GM12878 (cell line): ENCODE data around the gene PRRC1. TPM values are rescaled to one million over a fixed set of nuclear protein-coding genes. Genes with fewer than 3 reads are reported as not detected.

Experiments
- ATAC-seq: fragments of 200-7000 bp; cut with Tn5 transposase; 3 replicates; pipeline ENCODE4 v1.9.1; 2020; ENCODE audit warnings: mild to moderate bottlenecking, moderate library complexity
- BruUV-seq: library from RNA; stranded (reverse); fragments of 400-500 nt; replicated peaks from 2 replicates; lab custom pipeline; 2021; lab: Mats Ljungman, UMichigan
- CTCF ChIA-PET: fragments of 300-600 bp; sonication (Branson Sonifier 250); formaldehyde crosslinking; extraction: SDS; loops from one replicate; lab custom pipeline; 2021; ENCODE audit warnings: inconsistent platforms; lab: Yijun Ruan, JAX
- POLR2A ChIA-PET: fragments of 350-600 bp; formaldehyde crosslinking; extraction: SDS; loops from one replicate; lab custom pipeline; 2021; ENCODE audit warnings: inconsistent platforms; lab: Charles Lee
- RAD21 ChIA-PET: fragments of 300-600 bp; sonication (Branson Sonifier 250); formaldehyde crosslinking; loops from one replicate; lab custom pipeline; 2023; ENCODE audit warnings: antibody characterized with exemption; ENCODE audit not compliant: unreplicated experiment; lab: Charles Lee
- SMC1A ChIA-PET: fragments of 300-600 bp; sonication (Branson Sonifier 250); formaldehyde crosslinking; loops from one replicate; lab custom pipeline; 2023; ENCODE audit not compliant: unreplicated experiment, uncharacterized antibody; lab: Charles Lee
- DNase-seq: peaks from one replicate; pipeline ENCODE4 v3.0.0-alpha.2; 2011; ENCODE audit warnings: low read depth, low spot score
- FAIRE-seq: peaks from 3 replicates; lab custom pipeline; 2011; peaks lifted over from hg19 to GRCh38; lab: Jason Lieb, UNC
- H2AFZ ChIP-seq: 2 replicates; pipeline ENCODE4 v1.6.0; 2011; ENCODE audit warnings: low read depth, low read length, control low read depth; ENCODE audit not compliant: control insufficient read depth
- H3K27ac ChIP-seq: 2 replicates; pipeline ENCODE4 v1.5.1; 2011; ENCODE audit warnings: control low read depth; ENCODE audit not compliant: control insufficient read depth, insufficient read depth
- H3K27me3 ChIP-seq, 2 experiments: replicated peaks in 1 of 2; 2 replicates each; pipeline versions ENCODE4 v1.6.0 to v1.6.1; 2011; ENCODE audit warnings: low read length in 1 of 2; ENCODE audit not compliant: control insufficient read depth in 2 of 2, insufficient read depth in 2 of 2
- H3K36me3 ChIP-seq, 2 experiments: 2 replicates each; pipeline ENCODE4 v1.5.1; 2011; ENCODE audit warnings: low read length in 1 of 2; ENCODE audit not compliant: control insufficient read depth in 2 of 2, insufficient read depth in 2 of 2
- H3K4me1 ChIP-seq: 2 replicates; pipeline ENCODE4 v1.6.1; 2011; ENCODE audit warnings: mild to moderate bottlenecking, low read length, moderate library complexity, mixed read lengths; ENCODE audit not compliant: control insufficient read depth, insufficient read depth
- H3K4me2 ChIP-seq: 2 replicates; pipeline ENCODE4 v1.6.0; 2011; ENCODE audit warnings: control low read depth; ENCODE audit not compliant: control insufficient read depth, insufficient read depth
- H3K4me3 ChIP-seq: fragments of 200-600 bp; sonication (generic); 2 replicates; pipeline ENCODE4 v1.5.1; 2016
- H3K79me2 ChIP-seq: 2 replicates; pipeline ENCODE4 v1.6.0; 2011; ENCODE audit warnings: low read length; ENCODE audit not compliant: control insufficient read depth, insufficient read depth
- H3K9ac ChIP-seq: 2 replicates; pipeline ENCODE4 v1.8.0; 2011; ENCODE audit warnings: low read length, control low read depth, mixed read lengths; ENCODE audit not compliant: control insufficient read depth, insufficient read depth
- H3K9me3 ChIP-seq: replicated peaks from 3 replicates; pipeline ENCODE4 v1.5.1; 2011; ENCODE audit warnings: mild to moderate bottlenecking, low read length; ENCODE audit not compliant: control insufficient read depth, insufficient read depth
- H4K20me1 ChIP-seq: 2 replicates; pipeline ENCODE4 v1.6.0; 2011; ENCODE audit not compliant: control insufficient read depth, insufficient read depth
- BCL11A ChIP-seq: IDR thresholded peaks from 2 replicates; pipeline ENCODE4 v1.6.1; 2011; ENCODE audit warnings: low read depth, low read length
- CBX3 ChIP-seq: fragments of 200-600 bp; sonication (generic); IDR thresholded peaks from 2 replicates; pipeline ENCODE4 v1.6.1; 2016; ENCODE audit warnings: low read depth, borderline replicate concordance
- ETV6 ChIP-seq, 2 experiments: fragments of 450-650 bp in 1 of 2; IDR thresholded peaks in 1 of 2; conservative IDR thresholded peaks in 1 of 2; 2 replicates each; pipeline ENCODE4 v1.6.1; 2014; ENCODE audit warnings: antibody characterized with exemption in 1 of 2, borderline replicate concordance in 1 of 2, low read depth in 1 of 2, mild to moderate bottlenecking in 1 of 2, moderate library complexity in 1 of 2
- EZH2 ChIP-seq: IDR thresholded peaks from 2 replicates; pipeline ENCODE4 v1.6.1; 2012; ENCODE audit warnings: low read depth, mild to moderate bottlenecking, control low read depth, inconsistent platforms, low read length, borderline replicate concordance; ENCODE audit not compliant: control insufficient read depth
- GABPA ChIP-seq: IDR thresholded peaks from 2 replicates; pipeline ENCODE4 v1.6.1; 2014; ENCODE audit warnings: antibody characterized with exemption, low read depth, mild to moderate bottlenecking, inconsistent platforms
- HDAC6 ChIP-seq: fragments of 200-600 bp; sonication (generic); IDR thresholded peaks from one replicate; pipeline ENCODE4 v1.8.0; 2017; ENCODE audit warnings: antibody characterized with exemption; ENCODE audit not compliant: unreplicated experiment
- MEF2A ChIP-seq: IDR thresholded peaks from 2 replicates; pipeline ENCODE4 v1.6.1; 2011; ENCODE audit warnings: low read depth, mild to moderate bottlenecking, low read length, moderate library complexity; ENCODE audit not compliant: insufficient read depth
- NFIC ChIP-seq: IDR thresholded peaks from 2 replicates; pipeline ENCODE4 v1.6.1; 2012; ENCODE audit warnings: low read depth, mild to moderate bottlenecking, inconsistent platforms, low read length, moderate library complexity
- NFYB ChIP-seq: IDR thresholded peaks from 2 replicates; pipeline ENCODE4 v1.6.1; 2011; ENCODE audit warnings: low read depth, mild to moderate bottlenecking, low read length, improper control_type of control experiment, moderate library complexity; ENCODE audit not compliant: insufficient read depth
- SIX5 ChIP-seq: IDR thresholded peaks from 2 replicates; pipeline ENCODE4 v1.6.1; 2011; ENCODE audit warnings: mild to moderate bottlenecking, low read depth, low read length, moderate library complexity; ENCODE audit not compliant: severe bottlenecking
- SMARCA5 ChIP-seq: fragments of 450-650 bp; IDR thresholded peaks from 2 replicates; pipeline ENCODE4 v1.6.1; 2017; ENCODE audit warnings: mild to moderate bottlenecking
- SPI1 ChIP-seq: IDR thresholded peaks from 2 replicates; pipeline ENCODE4 v1.6.1; 2011; ENCODE audit warnings: low read depth, mild to moderate bottlenecking, low read length, moderate library complexity, borderline replicate concordance; ENCODE audit not compliant: insufficient read depth
- TAF1 ChIP-seq: IDR thresholded peaks from 2 replicates; pipeline ENCODE4 v1.6.1; 2011; ENCODE audit warnings: mild to moderate bottlenecking, low read depth, low read length, borderline replicate concordance
- WGBS: methylation state at CpG from one replicate; pipeline ENCODE4 v1.1.6; 2016; ENCODE audit warnings: low lambda C conversion rate; ENCODE audit not compliant: insufficient replicate concordance, insufficient coverage; ENCODE audit errors: missing lambda C conversion rate; 5-methylcytosine and 5-hydroxymethylcytosine counted together
- in situ Hi-C: fragments of 300-500 bp; cut with MboI; formaldehyde crosslinking; loops from 9 replicates; pipeline ENCODE4 v1.14.3; 2018; ENCODE audit warnings: mixed read lengths
- intact Hi-C: fragments of 100-400 bp; cut with micrococcal nuclease; formaldehyde crosslinking; loops from one replicate; pipeline ENCODE4 v1.14.2; 2022; ENCODE audit not compliant: unreplicated experiment
- polyA plus RNA-seq, 11 experiments: library from polyadenylated mRNA; depleted of rRNA in 4 of 11; unstranded in 6 of 11; stranded (reverse) in 5 of 11; fragments of >200 nt; fragmentation: Nextera tagmentation in 4 of 11; fragmentation: Illumina TruSeq in 1 of 11; extraction: Ambion mirVana in 4 of 11; extraction: Trizol in 1 of 11; gene quantifications; 1 replicate in 1 of 11; 2 replicates in 10 of 11; pipeline versions ENCODE4 v1.2.1 to v1.2.3, GENCODE V29; 2011 to 2016; ENCODE audit warnings: inconsistent platforms in 2 of 11, missing spikeins in 2 of 11, low read depth in 1 of 11
- total RNA-seq, 4 experiments: library from RNA; depleted of rRNA in 3 of 4; stranded (reverse); fragments of >200 nt in 3 of 4; fragmentation: Illumina TruSeq in 1 of 4; extraction: Trizol in 1 of 4; gene quantifications; 2 replicates each; pipeline versions ENCODE4 v1.2.1 to v1.2.3, GENCODE V29; 2013 to 2021
- TF ChIP-seq, protein P1 (sequence below): fragments of 450-650 bp; IDR thresholded peaks from 2 replicates; pipeline ENCODE4 v1.6.1; 2017; ENCODE audit warnings: low read depth, mild to moderate bottlenecking, moderate library complexity
- TF ChIP-seq, protein P2 (sequence below): fragments of 450-650 bp; IDR thresholded peaks from 2 replicates; pipeline ENCODE4 v1.6.1; 2017; ENCODE audit warnings: mild to moderate bottlenecking, moderate library complexity
- TF ChIP-seq, protein P3 (sequence below): fragments of 450-650 bp; IDR thresholded peaks from 2 replicates; pipeline ENCODE4 v1.6.1; 2017; ENCODE audit warnings: borderline replicate concordance

Gene PRRC1
- total and polyA plus RNA-seq, 10 of the 15 experiments (the other 5 are each of a cell fraction or from before 2014, with no cell fraction given) = 19.0 to 54.5 (median 31.0) TPM

DNA sequence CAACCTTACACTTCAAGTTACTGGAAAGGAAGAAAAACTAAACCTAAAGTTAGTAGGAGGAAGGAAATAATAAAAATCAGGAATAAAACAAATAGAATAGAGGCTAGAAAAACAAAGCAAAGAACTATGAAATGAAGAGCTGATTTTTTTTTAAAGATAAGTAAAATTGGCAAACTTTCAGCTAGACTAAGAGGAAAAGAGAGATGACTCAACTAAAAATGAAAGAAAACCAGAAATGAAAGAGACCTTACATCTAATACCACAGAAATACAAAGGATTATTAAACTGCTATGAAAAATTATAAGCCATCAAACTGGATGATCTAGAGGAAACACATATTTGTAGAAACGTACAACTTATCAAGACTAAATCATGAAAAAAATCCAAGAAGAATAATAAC lies 60.0 kb downstream of the PRRC1 start:
- Histone ChIP-seq H3K36me3 (no peaks in the 10 kb centered on the region), H3K4me2 (no peak overlapping the region), H3K27ac (no peak overlapping the region), H4K20me1 (no peaks in the 10 kb centered on the region), H3K4me3 (no peak overlapping the region), H3K79me2 (no peaks in the 10 kb centered on the region), H2AFZ (no peak overlapping the region), H3K27me3 (no peaks in the 10 kb centered on the region), H3K4me1 (peaks cover 8% of the 10 kb centered on the region), H3K9ac (no peak overlapping the region), H3K9me3 (peaks cover 4% of the 10 kb centered on the region; the same call in 2 of the 3 replicates)
- BruUV-seq = no TSS peak
- ChIA-PET POLR2A (no interaction called here), SMC1A (interaction anchor here (0.8 to 9.0 kb wide), 6 partner anchors 8 to 17 kb away, joined by 3 to 177 read pairs (median 4); no protein-coding TSS in a partner anchor), CTCF (interaction anchor here (3.5 kb wide), 1 partner anchor 9 kb away, joined by 26 read pairs; no protein-coding TSS in a partner anchor), RAD21 (interaction anchor here (1.1 to 1.2 kb wide), 3 partner anchors 8 to 13 kb away, joined by 3 to 6 read pairs (median 4); no protein-coding TSS in a partner anchor)
- DNase-seq = no peak
- WGBS = 47% methylated on average over 1 of the region's 1 CpG
- ATAC-seq = peak; percentile 30; the same call in 1 of the 3 replicates
- in situ Hi-C loops (no loop called here), intact Hi-C loops (no loop called here)
- TF ChIP-seq EZH2 (no peak), MEF2A (no peak), SIX5 (no peak), CBX3 (no peak), BCL11A (no peak), HDAC6 (no peak), ETV6 (conservative IDR thresholded peaks at IDR 0.05 in 1 of 2, IDR thresholded peaks at IDR 0.05 in 1 of 2; ENCODE audit: borderline replicate concordance in 1 of 2, low read depth in 1 of 2) (no peak), SMARCA5 (no peak), SPI1 (no peak), GABPA (no peak), TAF1 (no peak), NFYB (no peak), NFIC (no peak)
- TF ChIP-seq, protein P1, sequence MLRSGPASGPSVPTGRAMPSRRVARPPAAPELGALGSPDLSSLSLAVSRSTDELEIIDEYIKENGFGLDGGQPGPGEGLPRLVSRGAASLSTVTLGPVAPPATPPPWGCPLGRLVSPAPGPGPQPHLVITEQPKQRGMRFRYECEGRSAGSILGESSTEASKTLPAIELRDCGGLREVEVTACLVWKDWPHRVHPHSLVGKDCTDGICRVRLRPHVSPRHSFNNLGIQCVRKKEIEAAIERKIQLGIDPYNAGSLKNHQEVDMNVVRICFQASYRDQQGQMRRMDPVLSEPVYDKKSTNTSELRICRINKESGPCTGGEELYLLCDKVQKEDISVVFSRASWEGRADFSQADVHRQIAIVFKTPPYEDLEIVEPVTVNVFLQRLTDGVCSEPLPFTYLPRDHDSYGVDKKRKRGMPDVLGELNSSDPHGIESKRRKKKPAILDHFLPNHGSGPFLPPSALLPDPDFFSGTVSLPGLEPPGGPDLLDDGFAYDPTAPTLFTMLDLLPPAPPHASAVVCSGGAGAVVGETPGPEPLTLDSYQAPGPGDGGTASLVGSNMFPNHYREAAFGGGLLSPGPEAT = no peak
- TF ChIP-seq, protein P2, sequence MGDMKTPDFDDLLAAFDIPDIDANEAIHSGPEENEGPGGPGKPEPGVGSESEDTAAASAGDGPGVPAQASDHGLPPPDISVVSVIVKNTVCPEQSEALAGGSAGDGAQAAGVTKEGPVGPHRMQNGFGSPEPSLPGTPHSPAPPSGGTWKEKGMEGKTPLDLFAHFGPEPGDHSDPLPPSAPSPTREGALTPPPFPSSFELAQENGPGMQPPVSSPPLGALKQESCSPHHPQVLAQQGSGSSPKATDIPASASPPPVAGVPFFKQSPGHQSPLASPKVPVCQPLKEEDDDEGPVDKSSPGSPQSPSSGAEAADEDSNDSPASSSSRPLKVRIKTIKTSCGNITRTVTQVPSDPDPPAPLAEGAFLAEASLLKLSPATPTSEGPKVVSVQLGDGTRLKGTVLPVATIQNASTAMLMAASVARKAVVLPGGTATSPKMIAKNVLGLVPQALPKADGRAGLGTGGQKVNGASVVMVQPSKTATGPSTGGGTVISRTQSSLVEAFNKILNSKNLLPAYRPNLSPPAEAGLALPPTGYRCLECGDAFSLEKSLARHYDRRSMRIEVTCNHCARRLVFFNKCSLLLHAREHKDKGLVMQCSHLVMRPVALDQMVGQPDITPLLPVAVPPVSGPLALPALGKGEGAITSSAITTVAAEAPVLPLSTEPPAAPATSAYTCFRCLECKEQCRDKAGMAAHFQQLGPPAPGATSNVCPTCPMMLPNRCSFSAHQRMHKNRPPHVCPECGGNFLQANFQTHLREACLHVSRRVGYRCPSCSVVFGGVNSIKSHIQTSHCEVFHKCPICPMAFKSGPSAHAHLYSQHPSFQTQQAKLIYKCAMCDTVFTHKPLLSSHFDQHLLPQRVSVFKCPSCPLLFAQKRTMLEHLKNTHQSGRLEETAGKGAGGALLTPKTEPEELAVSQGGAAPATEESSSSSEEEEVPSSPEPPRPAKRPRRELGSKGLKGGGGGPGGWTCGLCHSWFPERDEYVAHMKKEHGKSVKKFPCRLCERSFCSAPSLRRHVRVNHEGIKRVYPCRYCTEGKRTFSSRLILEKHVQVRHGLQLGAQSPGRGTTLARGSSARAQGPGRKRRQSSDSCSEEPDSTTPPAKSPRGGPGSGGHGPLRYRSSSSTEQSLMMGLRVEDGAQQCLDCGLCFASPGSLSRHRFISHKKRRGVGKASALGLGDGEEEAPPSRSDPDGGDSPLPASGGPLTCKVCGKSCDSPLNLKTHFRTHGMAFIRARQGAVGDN = no peak
- TF ChIP-seq, protein P3, sequence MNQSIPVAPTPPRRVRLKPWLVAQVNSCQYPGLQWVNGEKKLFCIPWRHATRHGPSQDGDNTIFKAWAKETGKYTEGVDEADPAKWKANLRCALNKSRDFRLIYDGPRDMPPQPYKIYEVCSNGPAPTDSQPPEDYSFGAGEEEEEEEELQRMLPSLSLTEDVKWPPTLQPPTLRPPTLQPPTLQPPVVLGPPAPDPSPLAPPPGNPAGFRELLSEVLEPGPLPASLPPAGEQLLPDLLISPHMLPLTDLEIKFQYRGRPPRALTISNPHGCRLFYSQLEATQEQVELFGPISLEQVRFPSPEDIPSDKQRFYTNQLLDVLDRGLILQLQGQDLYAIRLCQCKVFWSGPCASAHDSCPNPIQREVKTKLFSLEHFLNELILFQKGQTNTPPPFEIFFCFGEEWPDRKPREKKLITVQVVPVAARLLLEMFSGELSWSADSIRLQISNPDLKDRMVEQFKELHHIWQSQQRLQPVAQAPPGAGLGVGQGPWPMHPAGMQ = no peak
- FAIRE-seq = no peak
